Measurements from ENCODE around the gene ZNF581.

The ZNF581 gene

GRCh38 chr19:55689411-55690108 lies 46.1 kb downstream of the ZNF581 start:
- in situ Hi-C loops (cut with HindIII; ENCODE audit: low sequenced_read_pairs): no loop called here
- H3K4me3 ChIP-seq (ENCODE audit: low read depth, low read length): no peak overlapping the region
- no peak for DNase-seq (ENCODE audit: low read depth, low spot score)
- TF ChIP-seq CTCF (IDR thresholded peaks at IDR 0.05; ENCODE audit: low read depth, low read length): no peak

- no peak overlapping the region for H3K4me3 ChIP-seq (ENCODE audit: low read depth, low read length)
- in situ Hi-C loops (cut with HindIII; ENCODE audit: low sequenced_read_pairs): no loop called here
- DNase-seq (ENCODE audit: low read depth, low spot score): no peak
- TF ChIP-seq CTCF (IDR thresholded peaks at IDR 0.05; ENCODE audit: low read depth, low read length): no peak
Observed at GRCh38 chr19:55690109-55690768, 46.8 kb downstream of the ZNF581 start.

- in situ Hi-C loops (cut with HindIII; ENCODE audit: low sequenced_read_pairs): no loop called here
- DNase-seq (ENCODE audit: low read depth, low spot score): no peak
- TF ChIP-seq CTCF (IDR thresholded peaks at IDR 0.05; ENCODE audit: low read depth, low read length): no peak
- H3K4me3 ChIP-seq (ENCODE audit: low read depth, low read length): no peak overlapping the region
Observed at GRCh38 chr19:55690769-55691545, 47.5 kb downstream of the ZNF581 start.

GRCh38 chr19:55691561-55692481 lies 48.4 kb downstream of the ZNF581 start:
- no peak for DNase-seq (ENCODE audit: low read depth, low spot score)
- no peak overlapping the region for H3K4me3 ChIP-seq (ENCODE audit: low read depth, low read length)
- no peak for TF ChIP-seq CTCF (IDR thresholded peaks at IDR 0.05; ENCODE audit: low read depth, low read length)
- in situ Hi-C loops (cut with HindIII; ENCODE audit: low sequenced_read_pairs): no loop called here

- H3K4me3 ChIP-seq (ENCODE audit: low read depth, low read length): no peak overlapping the region
- in situ Hi-C loops (cut with HindIII; ENCODE audit: low sequenced_read_pairs): no loop called here
- TF ChIP-seq CTCF (IDR thresholded peaks at IDR 0.05; ENCODE audit: low read depth, low read length): no peak
Observed at GRCh38 chr19:55692681-55693081, 49.2 kb downstream of the ZNF581 start.

More at GRCh38 chr19:55692681-55693081, 49.2 kb downstream of the ZNF581 start:
- no peak for DNase-seq (ENCODE audit: low read depth, low spot score)
